Measurements from ENCODE around the gene CCDC187.
"Not testable (repeated sequence)": the region's sequence is repeated elsewhere in the genome, so short reads cannot be mapped to it uniquely, and the experiment has no call there.

CCDC187 gene

DNA sequence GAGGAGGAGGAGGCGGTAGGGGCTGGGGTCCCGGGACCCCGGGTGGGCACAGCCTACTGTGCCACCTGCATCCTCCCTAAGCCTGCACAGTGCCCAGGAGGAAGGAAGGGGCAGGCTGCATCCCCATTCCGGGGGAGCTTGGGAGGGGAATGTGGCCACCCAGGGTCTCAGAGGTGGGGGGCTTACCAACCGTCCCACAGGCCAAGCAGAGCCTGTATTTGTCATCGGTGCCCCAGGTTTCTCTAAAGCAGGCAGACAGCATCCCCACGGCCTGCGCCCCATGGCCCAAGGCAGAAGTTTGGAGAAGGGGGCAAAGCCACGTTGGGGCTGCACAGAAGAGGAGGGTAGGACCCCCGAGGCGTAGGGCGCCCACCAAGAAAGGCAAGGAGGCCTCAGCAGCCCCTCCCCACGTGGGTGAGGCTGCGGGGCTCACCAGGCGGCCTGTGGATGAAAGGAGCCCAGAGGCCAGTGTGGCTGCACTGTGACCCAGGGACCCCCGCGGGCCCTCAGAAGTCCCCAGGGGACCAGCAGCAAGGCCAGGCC is 22.9 kb upstream of the CCDC187 start:
- DNase-seq, result no peak

DNA sequence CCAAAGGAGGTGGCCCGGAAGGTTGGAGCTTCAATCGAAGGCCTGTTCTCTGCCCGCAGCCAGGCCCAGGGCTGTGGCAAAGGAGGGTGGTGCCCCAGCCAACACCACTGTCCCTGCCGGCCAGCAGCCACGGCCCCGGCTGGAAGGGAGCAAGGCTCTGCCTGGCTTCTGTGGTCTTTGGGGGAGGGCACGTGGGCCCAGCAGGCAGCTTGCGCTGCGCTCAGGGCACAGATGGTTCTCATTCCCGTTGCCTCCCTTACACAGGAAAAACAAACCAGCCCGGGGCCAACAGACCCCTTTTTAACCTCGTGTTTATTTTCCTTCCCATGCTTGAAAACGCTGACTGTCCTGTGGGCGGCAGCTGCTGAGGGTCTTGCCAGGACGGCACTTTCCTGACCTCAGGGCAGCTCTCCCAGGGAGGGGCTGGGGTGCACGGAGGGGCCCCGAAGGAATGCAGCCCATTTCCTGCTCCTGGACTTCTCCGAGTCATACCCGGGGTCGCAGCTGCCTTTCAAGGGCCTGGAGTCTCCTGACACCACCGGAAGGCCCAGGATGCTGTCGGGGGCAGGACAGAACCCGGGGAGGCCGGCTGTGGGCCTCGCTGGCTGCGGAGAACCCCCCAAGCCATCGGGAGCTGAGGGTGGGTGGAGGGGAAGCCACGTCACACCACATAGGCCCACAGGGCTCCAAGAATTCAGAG is 22.3 kb upstream of the CCDC187 start:
- no peak for DNase-seq

DNA sequence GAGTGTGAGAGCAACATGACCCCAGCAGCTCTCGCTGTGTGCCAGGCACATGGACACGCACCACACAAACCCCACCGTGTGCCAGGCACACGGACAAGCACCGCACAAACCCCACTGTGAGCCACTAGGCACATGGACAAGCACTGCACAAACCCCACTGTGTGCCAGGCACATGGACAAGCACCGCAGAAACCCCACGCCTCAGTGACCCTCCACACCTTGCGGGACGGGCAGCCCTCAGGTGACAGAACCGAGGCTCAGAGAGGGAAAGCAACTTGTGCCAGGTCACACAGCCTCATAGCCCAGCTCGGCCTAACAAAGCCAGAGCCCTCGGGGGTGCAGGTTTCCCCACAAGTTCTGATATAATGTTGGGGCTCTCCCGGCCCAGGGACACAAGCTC is 21.5 kb upstream of the CCDC187 start:
- DNase-seq, result no peak

DNA sequence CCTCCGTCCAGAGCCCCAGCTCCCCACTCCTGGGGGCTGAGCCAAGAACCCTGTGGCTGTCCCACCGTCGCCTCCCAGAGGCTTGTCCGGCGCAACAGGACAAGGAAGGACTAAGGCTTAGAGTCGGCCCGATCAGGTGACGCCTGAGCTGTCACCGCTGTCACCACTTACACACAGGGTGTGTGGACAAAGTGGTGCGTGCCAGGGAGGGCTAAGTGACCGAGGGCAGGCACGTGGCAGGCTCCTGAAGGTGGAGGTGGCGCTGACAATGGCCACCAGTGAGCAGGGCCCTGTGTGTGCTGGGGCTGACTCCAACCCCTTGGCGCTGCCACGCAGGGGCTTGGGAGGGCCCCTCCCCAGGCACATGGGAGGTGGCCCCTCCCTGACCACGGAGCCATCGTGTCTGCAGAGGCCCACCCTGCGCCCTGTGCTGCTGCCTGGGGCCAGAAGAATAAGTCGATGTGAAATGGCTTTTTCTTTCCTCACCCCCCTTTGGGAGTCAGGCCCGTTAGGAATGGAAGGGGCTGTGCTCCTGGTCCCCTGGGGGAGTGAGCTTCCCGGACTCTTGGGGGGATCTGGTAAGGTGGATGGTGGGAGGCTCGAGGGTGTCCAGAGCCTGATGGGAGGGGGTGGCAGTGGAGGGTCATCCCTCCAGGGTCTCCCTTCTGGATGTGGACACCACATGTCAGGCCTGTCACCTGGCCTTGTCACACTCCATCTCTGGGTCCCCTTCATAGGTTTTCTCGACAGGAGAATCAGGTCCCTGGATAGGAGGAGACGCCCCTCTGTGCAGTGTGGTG is 20.8 kb upstream of the CCDC187 start:
- no peak for DNase-seq

DNA sequence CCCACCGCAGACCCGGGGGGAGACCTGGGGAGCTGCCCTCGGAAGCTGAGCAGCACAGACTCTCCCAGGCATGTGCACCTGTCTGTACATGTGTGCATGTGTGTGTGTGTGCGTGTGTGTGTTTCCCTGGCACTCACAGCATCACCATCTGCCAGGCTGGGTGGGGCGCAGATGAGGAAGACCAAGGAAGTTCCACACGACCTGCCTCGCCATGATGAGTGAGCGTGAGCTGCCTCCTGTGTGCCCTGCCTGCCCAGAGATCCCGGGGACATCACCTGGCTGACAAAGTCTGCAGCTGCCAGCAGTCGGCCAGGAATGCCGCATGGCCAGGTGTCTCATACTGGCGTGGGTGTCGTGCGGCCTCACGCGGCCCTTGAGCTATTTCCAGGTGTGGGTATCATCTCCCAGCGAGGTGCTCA is 19.5 kb upstream of the CCDC187 start:
- no peak for DNase-seq

DNA sequence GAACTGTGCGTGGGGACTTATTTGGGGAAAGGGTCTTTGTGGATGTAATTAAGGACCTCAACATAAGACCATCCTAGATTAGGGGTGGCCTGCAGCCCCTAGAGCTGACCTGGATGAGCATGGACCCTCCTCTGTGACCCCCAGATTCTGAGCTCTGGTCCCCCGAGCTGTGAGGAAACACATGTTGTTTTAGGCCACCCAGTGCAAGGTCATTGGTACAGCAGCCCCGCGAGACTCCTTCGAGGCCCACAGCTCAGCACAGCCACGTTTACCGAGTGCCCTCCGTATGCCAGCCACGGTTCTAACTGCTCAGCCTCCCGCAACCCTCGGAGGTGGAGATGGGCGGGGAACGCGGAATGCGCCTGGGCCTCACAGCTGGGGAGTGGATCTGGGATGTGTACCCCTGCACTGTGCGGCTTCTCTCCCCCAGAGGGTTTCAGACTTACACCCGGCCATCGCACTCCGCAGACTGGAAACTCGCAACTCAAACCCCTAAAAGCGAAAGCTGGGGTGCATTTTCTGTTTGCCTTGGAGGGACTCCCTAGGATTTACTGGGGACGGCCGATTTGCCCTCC is 18.9 kb upstream of the CCDC187 start:
- no peak for DNase-seq

DNA sequence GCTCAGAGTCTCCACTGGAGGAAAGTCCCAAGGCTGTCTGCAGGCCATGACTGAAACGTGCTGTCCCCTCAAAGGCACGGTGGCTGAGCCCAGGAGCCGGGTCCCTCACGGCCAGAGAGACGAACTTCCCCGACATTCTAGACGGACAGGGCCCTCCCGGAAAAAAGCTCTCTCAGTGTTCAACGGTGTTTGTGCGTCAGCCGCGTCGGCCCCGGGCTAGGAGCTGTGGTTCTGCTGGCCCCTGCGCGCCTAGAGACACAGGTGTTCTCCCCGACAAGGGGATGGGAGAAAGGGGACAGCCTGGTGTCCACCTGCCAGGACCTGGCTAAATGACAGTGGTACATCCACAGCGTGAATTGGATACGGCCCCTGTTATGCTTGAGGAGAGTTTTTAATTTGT is 17.7 kb upstream of the CCDC187 start:
- DNase-seq, result no peak

DNA sequence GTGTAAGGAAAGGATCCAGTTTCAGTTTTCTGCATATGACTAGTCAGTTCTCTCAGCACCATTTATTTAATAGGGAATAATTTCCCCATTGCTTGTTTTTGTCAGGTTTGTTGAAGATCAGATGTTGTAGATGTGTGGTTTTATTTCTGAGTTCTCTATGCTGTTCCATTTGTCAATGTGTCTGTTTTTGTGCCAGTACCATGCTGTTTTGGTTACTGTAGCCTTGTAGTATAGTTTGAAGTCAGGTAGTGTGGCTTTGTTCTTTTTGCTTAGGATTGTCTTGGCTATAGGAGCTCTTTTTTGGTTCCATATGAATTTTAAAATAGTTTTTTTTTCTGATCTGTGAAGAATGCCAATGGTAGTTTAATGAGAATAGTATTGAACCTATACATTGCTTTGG is 17.1 kb upstream of the CCDC187 start:
- DNase-seq, result not testable (repeated sequence)

DNA sequence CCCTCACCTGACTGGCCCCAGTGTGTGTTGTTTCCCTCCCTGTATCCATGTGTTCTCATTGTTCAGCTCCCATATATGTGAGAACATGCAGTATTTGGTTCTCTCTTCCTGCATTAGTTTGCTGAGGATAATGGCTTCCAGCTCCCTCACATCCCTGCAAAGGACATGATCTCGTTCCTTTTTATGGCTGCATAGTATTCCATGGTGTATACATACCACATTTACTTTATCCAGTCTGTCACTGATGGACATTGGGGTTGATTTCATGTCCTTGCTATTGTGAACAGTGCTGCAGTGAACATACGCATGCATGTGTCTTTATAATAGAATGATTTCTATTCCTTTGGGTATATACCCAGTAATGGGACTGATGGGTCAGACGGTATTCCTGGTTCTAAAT is 16.1 kb upstream of the CCDC187 start:
- DNase-seq, result not testable (repeated sequence)

DNA sequence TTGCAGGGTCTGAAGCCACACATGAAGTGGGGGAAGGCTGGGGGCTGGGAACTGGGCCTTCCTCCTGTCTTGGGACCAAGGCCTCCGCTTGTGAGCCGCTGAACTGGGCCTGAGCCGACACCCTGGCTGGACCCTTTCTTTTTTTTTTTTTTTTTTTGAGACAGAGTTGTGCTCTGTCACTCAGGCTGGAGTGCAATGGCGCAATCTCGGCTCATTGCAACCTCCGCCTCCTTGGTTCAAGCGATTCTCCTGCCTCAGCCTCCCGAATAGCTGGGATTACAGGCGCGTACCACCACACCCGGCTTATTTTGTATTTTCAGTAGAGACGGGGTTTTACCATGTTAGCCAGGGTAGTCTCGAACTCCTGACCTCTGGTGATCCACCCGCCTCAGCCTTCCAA is 15.3 kb upstream of the CCDC187 start:
- DNase-seq, result not testable (repeated sequence)

DNA sequence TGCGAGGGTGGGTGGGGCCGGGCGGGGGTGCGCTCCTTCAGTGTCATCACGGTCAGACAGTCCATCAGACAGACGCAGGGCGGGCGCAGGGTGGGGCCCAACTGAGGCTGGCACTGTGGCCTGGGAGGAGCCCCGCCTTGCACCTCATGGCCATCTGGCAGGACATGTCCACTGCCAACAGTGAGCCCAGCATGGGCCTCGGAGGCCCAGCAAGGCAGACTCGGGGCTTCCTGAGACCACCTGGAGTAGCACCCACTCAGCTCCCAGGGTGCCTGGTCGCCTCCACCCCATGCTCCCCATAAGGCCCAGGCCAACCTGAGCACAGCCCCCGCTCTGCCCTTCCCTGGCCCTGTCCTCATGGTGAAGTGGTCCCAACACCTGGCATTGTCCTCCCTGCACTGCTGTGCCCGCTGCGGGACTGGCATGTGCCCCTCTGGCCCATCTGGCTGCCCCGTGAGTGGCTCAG is 14.9 kb upstream of the CCDC187 start:
- DNase-seq, result no peak

DNA sequence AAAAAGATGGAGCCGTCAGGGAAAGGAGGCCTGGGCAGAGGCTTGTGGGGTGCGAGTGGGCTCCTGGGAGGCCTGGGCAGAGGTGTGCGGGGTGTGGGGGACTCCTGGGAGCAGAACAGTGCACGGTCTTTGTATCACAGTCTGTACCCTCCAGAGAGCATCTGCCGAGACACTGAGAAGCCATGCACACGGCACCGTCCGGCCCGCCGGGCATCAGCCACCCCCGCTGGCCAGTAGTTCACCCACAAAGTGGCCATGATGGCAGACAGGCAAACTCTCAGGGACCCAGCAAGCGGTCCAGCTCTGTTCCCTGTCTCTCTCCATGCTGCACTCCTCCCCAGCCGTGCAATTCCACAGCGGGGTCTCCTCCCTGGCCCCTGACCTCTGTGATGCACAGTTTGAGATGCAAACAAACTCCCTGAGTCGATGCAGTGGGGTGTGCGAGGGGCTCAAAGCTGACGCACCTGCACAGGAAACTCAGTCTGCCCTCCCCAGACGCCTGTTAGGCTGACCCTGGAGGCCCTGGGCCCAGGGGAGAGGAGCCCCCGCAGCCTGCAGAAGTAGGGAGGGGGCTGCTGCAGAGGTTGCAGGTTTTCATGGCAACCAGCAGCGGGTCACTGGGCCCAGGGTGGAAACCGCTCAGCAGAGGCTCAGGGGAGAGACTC is 14.3 kb upstream of the CCDC187 start:
- no peak for DNase-seq

DNA sequence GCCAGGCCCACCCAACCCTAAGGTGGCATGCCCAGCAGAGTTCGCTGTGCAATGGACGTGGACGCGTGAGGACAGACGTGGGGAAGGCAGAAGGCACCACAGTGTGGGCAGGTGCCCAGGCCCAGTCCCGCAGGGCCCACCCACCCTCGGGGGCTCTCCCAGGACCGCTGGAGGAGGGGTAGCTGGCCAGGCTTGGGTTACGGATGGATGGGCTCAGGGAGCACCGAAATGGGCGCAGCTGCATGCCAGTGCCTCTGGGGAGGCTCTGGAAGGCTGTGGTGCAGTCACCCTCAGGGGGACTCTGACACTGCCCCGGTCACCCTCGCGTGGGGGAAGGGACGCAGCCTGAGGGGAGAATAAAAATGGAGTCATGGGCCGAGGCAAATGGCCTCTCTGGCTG is 13.8 kb upstream of the CCDC187 start:
- no peak for DNase-seq

DNA sequence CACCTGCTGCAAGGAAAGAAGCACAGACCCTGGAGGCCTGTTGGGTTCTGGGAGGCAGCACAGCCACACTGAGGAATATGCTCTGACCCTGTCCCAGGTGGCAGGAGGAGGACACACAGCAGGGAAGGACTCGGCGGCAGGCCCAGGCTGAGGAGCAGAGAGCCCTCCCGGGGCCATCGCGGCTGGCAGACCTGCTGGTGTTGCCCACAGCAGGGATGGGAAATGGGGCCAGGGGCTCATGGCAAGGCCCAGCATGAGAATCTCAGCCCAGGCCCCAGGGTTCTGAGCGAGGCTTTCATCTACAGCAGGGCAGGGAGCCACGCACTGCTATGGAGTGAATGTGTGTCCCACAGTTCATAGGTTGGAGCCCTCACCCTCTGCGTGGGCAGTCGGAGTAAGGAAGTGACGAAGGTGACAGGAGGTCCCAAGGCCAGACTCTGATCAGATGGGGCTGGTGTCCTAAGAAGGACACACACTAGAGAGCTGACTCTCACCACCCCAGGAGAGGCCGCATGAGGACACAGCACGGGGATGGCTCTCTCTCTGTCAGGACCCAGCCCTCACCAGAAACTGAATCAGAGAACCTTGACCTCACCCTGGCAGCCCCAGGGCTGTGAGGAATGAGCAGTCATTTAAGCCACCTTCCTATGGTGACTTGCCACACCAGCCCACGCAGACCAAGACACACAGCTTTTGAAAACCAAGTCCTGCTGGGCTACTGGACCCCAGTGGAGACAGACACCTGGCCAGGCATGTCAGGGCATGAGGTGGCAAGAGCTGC is 13.2 kb upstream of the CCDC187 start:
- no peak for DNase-seq

DNA sequence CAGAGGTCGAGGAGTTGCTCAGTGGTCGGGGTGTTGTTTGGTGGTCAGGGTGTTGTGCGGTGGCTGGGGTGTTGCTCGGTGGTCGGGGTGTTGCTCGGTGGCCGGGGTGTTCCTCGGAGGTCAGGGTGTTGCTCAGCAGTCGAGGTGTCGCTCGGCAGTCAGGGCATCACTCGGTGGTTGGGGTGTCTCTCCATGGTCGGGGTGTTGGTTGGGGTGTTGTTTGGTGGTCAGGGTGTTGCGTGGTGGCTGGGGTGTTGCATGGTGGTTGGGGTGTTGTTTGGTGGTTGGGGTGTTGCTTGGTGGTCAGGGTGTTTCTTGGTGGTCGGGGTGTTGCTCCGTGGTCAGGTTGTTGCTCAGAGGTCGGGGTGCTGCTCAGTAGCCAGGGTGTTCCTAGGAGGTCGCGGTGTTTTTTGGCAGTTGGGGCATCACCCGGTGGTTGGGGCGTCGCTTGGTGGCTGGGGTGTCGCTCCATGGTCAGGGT is 12.4 kb upstream of the CCDC187 start:
- DNase-seq, result no peak

DNA sequence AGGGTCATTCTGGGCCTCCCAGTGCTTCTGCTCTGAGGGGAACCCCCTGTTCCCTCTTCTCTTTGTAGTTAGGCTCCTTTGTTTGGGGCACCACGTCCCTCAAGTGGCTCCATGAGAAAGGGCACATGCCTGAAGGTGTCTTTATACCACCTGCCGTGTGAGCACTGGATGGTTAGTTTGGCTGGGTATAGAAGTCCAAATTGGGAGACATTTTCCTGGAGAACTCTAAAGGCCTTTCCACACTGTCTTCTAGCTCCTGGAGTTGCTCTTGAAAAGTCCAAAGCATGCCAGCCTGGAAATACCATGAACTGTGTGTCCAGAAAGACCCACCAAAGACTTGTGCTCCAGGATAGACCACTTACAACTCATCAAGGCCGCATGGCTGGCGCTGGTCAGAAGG is 11.1 kb upstream of the CCDC187 start:
- no peak for DNase-seq

DNA sequence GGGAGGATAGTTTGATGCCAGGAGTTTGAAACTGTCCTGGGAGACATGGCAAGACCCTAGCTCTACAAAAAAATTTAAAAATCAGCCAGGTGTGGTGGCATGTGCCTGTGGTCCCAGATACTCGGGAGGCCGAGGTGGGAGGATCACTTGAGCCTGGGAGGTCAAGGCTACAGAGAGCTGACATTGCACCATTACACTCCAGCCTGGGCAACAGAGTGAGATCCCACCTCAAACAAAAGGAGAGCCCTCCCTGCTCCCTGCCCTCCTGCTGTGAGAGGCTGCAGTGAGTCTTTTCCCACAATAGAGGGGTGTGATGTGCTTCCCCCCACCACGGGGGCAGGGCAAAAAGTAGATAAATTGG is 10.1 kb upstream of the CCDC187 start:
- DNase-seq, result no peak

DNA sequence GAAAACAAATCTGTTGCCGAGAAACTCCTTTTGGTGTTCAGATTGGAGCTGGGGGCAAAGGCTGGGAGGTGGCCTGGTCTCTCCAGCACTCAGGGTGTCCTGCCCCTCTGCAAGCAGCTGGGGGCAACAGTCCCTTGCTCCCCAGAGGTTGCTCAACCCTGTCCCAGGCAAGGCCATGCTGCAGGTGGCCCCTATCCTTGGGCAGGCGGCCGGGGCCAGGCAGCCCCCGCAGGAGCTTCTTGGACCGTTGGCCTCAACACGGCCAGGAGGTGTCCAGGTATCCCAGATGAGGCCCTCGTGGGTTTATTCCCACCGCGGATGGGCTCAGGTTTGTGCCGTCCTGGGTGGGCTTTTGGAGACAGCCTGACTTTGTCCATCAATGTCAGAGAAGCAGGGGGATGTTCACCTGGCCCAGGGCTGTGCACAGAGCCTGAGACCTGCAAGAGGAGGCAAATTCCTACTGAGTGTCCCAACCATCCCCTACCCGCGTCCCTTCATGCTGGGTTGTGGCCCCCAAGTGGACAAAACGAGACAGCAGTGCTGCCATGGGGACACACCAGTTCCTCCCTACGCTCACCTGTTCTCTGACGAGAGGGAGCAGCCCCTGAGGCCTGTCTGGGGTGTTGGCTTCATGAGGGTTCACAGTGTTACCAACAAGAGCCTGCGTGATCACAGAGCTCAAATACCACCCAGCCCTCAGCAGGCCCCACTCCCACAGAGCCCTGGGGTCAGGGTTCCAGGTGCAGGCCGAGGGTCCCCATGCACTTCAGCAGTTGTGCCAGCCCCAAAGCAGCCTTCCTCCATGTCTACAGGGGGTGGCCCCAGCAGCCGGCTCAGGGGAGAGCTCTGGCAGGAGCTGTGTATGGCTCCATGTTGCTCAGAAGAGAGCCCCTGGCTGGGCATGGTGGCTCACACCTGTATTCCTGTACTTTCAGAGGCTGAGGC is 9.5 kb upstream of the CCDC187 start:
- no peak for DNase-seq

DNA sequence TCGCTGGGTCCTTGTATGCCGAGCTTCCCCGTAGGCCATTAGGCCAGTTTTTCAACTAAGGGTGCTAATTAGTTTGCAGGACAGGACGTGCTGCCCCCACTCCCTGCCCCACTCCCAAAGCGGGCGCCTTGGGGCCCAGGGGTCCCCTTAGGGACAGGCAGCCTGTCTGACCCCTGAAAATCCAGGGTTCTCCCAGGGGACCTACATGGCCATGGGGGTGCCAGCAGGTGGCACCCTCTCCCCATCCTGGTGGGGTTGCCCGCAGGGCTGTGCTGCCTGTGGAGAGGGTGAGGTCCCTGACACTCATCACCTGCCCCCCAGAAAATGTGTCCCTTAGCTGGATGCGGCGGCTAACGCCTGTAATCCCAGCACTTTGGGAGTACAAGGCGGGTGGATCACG is 8.5 kb upstream of the CCDC187 start:
- no peak for DNase-seq

DNA sequence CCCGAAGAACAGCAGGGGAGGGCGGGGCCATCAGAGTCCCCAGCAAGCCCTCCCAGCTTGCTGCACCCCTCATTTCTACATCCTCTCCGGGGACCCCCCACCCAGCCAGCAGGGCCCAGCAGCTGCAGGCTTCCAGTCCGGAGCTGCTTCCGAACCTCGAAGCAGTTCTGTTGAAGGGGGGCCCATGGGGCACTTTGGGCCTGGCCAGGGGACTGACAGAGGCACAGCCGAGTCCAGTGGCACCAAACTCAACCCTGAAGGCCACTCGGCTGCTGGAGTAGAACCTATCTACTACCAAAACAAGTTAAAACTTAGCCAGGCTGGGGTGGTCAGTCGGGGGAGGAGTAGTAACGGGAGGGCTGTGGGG is 8.1 kb upstream of the CCDC187 start:
- DNase-seq, result no peak

All from stimulated activated naive CD4-positive, alpha-beta T cell treated with Interleukin-2 at 50 U/mL for 16 hours (primary cell).